HG02678 (cell line): ENCODE measurements around the gene PRTFDC1.
"Not testable (repeated sequence)": the region's sequence is repeated elsewhere in the genome, so short reads cannot be mapped to it uniquely, and the experiment has no call there.

ENCODE experiments used
- ATAC-seq: cut with Tn5 transposase; IDR thresholded peaks from one replicate; pipeline ENCODE4 v1.9.1; 2021; ENCODE audit warnings: mild to moderate bottlenecking, moderate library complexity; ENCODE audit not compliant: unreplicated experiment

Gene PRTFDC1

GRCh38 chr10:24952143-24952706, at the start of gene PRTFDC1:
TSS of gene PRTFDC1 (minus strand) at chr10:24952606. CDS start at chr10:24952575, 31 bp downstream.
- ATAC-seq, result peak; percentile 27

- no peak for ATAC-seq
Observed at GRCh38 chr10:24998044-24998443, 45.6 kb upstream of the PRTFDC1 start.

GRCh38 chr10:24995072-24995471, 42.7 kb upstream of the PRTFDC1 start:
- no peak for ATAC-seq

GRCh38 chr10:24993237-24993958, 41.0 kb upstream of the PRTFDC1 start:
- ATAC-seq, result no peak

- no peak for ATAC-seq
Observed at GRCh38 chr10:24992512-24993133, 40.2 kb upstream of the PRTFDC1 start.

GRCh38 chr10:24991298-24991697, 38.9 kb upstream of the PRTFDC1 start:
- no peak for ATAC-seq

GRCh38 chr10:24989867-24990266, 37.5 kb upstream of the PRTFDC1 start:
- no peak for ATAC-seq

GRCh38 chr10:24988831-24989640, 36.6 kb upstream of the PRTFDC1 start:
- no peak for ATAC-seq

- ATAC-seq, result no peak
Observed at GRCh38 chr10:24984906-24985305, 32.5 kb upstream of the PRTFDC1 start.

GRCh38 chr10:24983946-24984345, 31.5 kb upstream of the PRTFDC1 start:
- ATAC-seq, result no peak

GRCh38 chr10:24983130-24983529, 30.7 kb upstream of the PRTFDC1 start:
- no peak for ATAC-seq

- ATAC-seq, result peak; percentile 50
Observed at GRCh38 chr10:24982319-24983112, 30.1 kb upstream of the PRTFDC1 start.

GRCh38 chr10:24981161-24981710, 28.8 kb upstream of the PRTFDC1 start:
- ATAC-seq, result no peak

GRCh38 chr10:24979685-24980084, 27.3 kb upstream of the PRTFDC1 start:
- no peak for ATAC-seq

- ATAC-seq, result no peak
Observed at GRCh38 chr10:24974976-24975375, 22.6 kb upstream of the PRTFDC1 start.

- no peak for ATAC-seq
Observed at GRCh38 chr10:24973163-24973562, 20.8 kb upstream of the PRTFDC1 start.

- no peak for ATAC-seq
Observed at GRCh38 chr10:24971374-24971773, 19.0 kb upstream of the PRTFDC1 start.

- ATAC-seq, result no peak
Observed at GRCh38 chr10:24969841-24970281, 17.5 kb upstream of the PRTFDC1 start.

GRCh38 chr10:24968951-24969350, 16.5 kb upstream of the PRTFDC1 start:
- not testable (repeated sequence) for ATAC-seq

- no peak for ATAC-seq
Observed at GRCh38 chr10:24968349-24968748, 15.9 kb upstream of the PRTFDC1 start.
